ENCODE results near the gene TFIP11. TPM values are rescaled to one million over a fixed set of nuclear protein-coding genes. Genes with fewer than 3 reads are reported as not detected.

TFIP11 gene
- polyA plus RNA-seq, 1 experiment = 34.8 TPM

- CTCF ChIA-PET = interaction anchor here (1.2 to 6.3 kb wide), 9 partner anchors 11 to 209 kb away, joined by 3 to 258 read pairs (median 9); no protein-coding TSS in a partner anchor
- Histone ChIP-seq H3K4me3 (ENCODE audit: low read depth, low read length) (no peak overlapping the region), H3K27me3 (ENCODE audit: control insufficient read depth, insufficient read depth, low read length) (no peaks in the 10 kb centered on the region), H3K27ac (ENCODE audit: low read depth, low read length) (no peak overlapping the region), H3K9me3 (ENCODE audit: control insufficient read depth, insufficient read depth, low read length) (no peaks in the 10 kb centered on the region)
- no peak for DNase-seq (ENCODE audit: low read depth, low spot score)
- POLR2A ChIA-PET = no interaction called here
- no peak for TF ChIP-seq CTCF (IDR thresholded peaks at IDR 0.05; ENCODE audit: low read depth, low read length)
These were observed 49.6 kb downstream of the TFIP11 start for GRCh38 chr22:26462641-26463040.

GRCh38 chr22:26462051-26462450 lies 50.2 kb downstream of the TFIP11 start:
- DNase-seq (ENCODE audit: low read depth, low spot score) = no peak
- Histone ChIP-seq H3K27ac (ENCODE audit: low read depth, low read length) (no peak overlapping the region), H3K4me3 (ENCODE audit: low read depth, low read length) (no peak overlapping the region), H3K27me3 (ENCODE audit: control insufficient read depth, insufficient read depth, low read length) (no peaks in the 10 kb centered on the region), H3K9me3 (ENCODE audit: control insufficient read depth, insufficient read depth, low read length) (no peaks in the 10 kb centered on the region)
- no peak for TF ChIP-seq CTCF (IDR thresholded peaks at IDR 0.05; ENCODE audit: low read depth, low read length)
- ChIA-PET CTCF (interaction anchor here (0.9 to 6.3 kb wide), 17 partner anchors 8 to 210 kb away, joined by 3 to 258 read pairs (median 6); partner anchors contain the start of genes HPS4 and SRRD), POLR2A (no interaction called here)

GRCh38 chr22:26461188-26461810 lies 51.0 kb downstream of the TFIP11 start:
- no peak overlapping the region for H3K4me3 ChIP-seq (ENCODE audit: low read depth, low read length)
- ChIA-PET POLR2A (no interaction called here), CTCF (interaction anchor here (0.6 to 6.3 kb wide), 48 partner anchors 8 to 211 kb away, joined by 3 to 258 read pairs (median 5); partner anchors contain the start of genes HPS4 and SRRD)
- H3K9me3 ChIP-seq (ENCODE audit: control insufficient read depth, insufficient read depth, low read length) = no peaks in the 10 kb centered on the region
- TF ChIP-seq CTCF (IDR thresholded peaks at IDR 0.05; ENCODE audit: low read depth, low read length) = peak; percentile 90
- DNase-seq (ENCODE audit: low read depth, low spot score) = no peak
- H3K27me3 ChIP-seq (ENCODE audit: control insufficient read depth, insufficient read depth, low read length) = no peaks in the 10 kb centered on the region
- no peak overlapping the region for H3K27ac ChIP-seq (ENCODE audit: low read depth, low read length)

GRCh38 chr22:26460202-26460601 lies 52.1 kb downstream of the TFIP11 start:
- no peak for TF ChIP-seq CTCF (IDR thresholded peaks at IDR 0.05; ENCODE audit: low read depth, low read length)
- Histone ChIP-seq H3K4me3 (ENCODE audit: low read depth, low read length) (no peak overlapping the region), H3K9me3 (ENCODE audit: control insufficient read depth, insufficient read depth, low read length) (no peaks in the 10 kb centered on the region), H3K27me3 (ENCODE audit: control insufficient read depth, insufficient read depth, low read length) (no peaks in the 10 kb centered on the region), H3K27ac (ENCODE audit: low read depth, low read length) (no peak overlapping the region)
- POLR2A ChIA-PET = no interaction called here
- DNase-seq (ENCODE audit: low read depth, low spot score) = no peak
- CTCF ChIA-PET = interaction anchor here (0.6 to 6.3 kb wide), 27 partner anchors 7 to 206 kb away, joined by 3 to 258 read pairs (median 6); no protein-coding TSS in a partner anchor

- no peak overlapping the region for H3K4me3 ChIP-seq (ENCODE audit: low read depth, low read length)
- no peak for TF ChIP-seq CTCF (IDR thresholded peaks at IDR 0.05; ENCODE audit: low read depth, low read length)
- POLR2A ChIA-PET = no interaction called here
- no peak for DNase-seq (ENCODE audit: low read depth, low spot score)
- H3K27ac ChIP-seq (ENCODE audit: low read depth, low read length) = no peak overlapping the region
- CTCF ChIA-PET = interaction anchor here (0.7 kb wide), 1 partner anchor 135 kb away, joined by 6 read pairs; no protein-coding TSS in a partner anchor
- H3K27me3 ChIP-seq (ENCODE audit: control insufficient read depth, insufficient read depth, low read length) = no peaks in the 10 kb centered on the region
- H3K9me3 ChIP-seq (ENCODE audit: control insufficient read depth, insufficient read depth, low read length) = no peaks in the 10 kb centered on the region
These were observed 54.5 kb downstream of the TFIP11 start for GRCh38 chr22:26457661-26458272.
